ENCODE data around the gene TMEM191C.
"Not testable (repeated sequence)": the region's sequence is repeated elsewhere in the genome, so short reads cannot be mapped to it uniquely, and the experiment has no call there.

Gene TMEM191C

GRCh38 chr22:21441170-21441569 is 26.0 kb upstream of the TMEM191C start:
- not testable (repeated sequence) for H3K4me3 ChIP-seq (ENCODE audit: low read length); H3K9ac ChIP-seq (ENCODE audit: low read length)

DNA sequence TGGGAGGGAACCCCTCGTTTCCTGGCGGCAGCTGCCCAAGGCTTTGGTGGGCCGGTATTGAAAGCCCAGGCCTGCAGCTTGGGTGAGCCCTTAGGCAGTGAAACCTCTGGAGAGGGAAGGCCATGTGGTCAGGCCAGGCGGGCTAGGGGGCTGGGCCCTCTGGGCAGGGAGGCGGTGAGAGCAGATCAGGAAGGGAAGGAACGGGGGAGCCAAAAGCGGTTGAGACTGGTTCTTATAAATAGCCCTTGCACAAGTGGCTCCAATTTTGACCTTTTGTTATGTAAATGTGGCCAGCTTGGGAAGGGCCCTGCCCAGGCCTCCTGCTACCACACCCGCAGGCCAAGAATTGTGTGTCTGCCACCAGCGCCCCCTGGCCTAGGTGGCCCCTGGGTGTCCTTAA is 25.1 kb upstream of the TMEM191C start:
- not testable (repeated sequence) for H3K9ac ChIP-seq (ENCODE audit: low read length); H3K4me3 ChIP-seq (ENCODE audit: low read length); H3K27me3 ChIP-seq (ENCODE audit: control insufficient read depth, insufficient read depth, low read length); H3K27ac ChIP-seq (ENCODE audit: low read length); H3K9me3 ChIP-seq (ENCODE audit: control insufficient read depth, low read depth, low read length); H3K4me1 ChIP-seq (ENCODE audit: control insufficient read depth, low read depth, low read length)
- peaks cover 12% of the 10 kb centered on the region for H3K36me3 ChIP-seq (ENCODE audit: control insufficient read depth, low read depth, low read length)

More at GRCh38 chr22:21441170-21441569, 26.0 kb upstream of the TMEM191C start:
- H3K9me3 ChIP-seq (ENCODE audit: control insufficient read depth, low read depth, low read length); H3K4me1 ChIP-seq (ENCODE audit: control insufficient read depth, low read depth, low read length); H3K27ac ChIP-seq (ENCODE audit: low read length); H3K36me3 ChIP-seq (ENCODE audit: control insufficient read depth, low read depth, low read length); H3K27me3 ChIP-seq (ENCODE audit: control insufficient read depth, insufficient read depth, low read length): not testable (repeated sequence)

DNA sequence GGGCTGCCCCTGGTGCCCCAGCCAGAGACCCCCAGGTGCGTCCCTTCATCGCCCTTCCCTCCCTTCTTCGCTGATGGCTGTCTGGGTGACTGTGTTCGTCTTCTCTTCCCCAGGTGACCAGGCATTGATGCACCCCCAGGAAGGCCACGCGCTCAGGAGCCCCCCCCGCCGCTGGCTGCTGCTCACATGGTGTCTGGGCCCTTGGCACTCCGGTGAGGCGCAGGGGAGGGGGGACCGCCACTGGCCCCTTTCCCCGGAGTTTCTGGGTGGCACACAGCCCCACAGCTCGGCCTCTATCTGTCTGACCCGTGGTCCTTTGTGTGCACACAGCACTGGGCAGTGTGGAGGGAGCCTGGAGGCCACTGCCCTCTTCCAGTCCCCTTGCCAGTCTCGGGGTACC is 24.5 kb upstream of the TMEM191C start:
- not testable (repeated sequence) for H3K4me1 ChIP-seq (ENCODE audit: control insufficient read depth, low read depth, low read length); H3K9ac ChIP-seq (ENCODE audit: low read length); H3K27me3 ChIP-seq (ENCODE audit: control insufficient read depth, insufficient read depth, low read length); H3K4me3 ChIP-seq (ENCODE audit: low read length); H3K27ac ChIP-seq (ENCODE audit: low read length); H3K9me3 ChIP-seq (ENCODE audit: control insufficient read depth, low read depth, low read length)
- H3K36me3 ChIP-seq (ENCODE audit: control insufficient read depth, low read depth, low read length), result peaks cover 12% of the 10 kb centered on the region

DNA sequence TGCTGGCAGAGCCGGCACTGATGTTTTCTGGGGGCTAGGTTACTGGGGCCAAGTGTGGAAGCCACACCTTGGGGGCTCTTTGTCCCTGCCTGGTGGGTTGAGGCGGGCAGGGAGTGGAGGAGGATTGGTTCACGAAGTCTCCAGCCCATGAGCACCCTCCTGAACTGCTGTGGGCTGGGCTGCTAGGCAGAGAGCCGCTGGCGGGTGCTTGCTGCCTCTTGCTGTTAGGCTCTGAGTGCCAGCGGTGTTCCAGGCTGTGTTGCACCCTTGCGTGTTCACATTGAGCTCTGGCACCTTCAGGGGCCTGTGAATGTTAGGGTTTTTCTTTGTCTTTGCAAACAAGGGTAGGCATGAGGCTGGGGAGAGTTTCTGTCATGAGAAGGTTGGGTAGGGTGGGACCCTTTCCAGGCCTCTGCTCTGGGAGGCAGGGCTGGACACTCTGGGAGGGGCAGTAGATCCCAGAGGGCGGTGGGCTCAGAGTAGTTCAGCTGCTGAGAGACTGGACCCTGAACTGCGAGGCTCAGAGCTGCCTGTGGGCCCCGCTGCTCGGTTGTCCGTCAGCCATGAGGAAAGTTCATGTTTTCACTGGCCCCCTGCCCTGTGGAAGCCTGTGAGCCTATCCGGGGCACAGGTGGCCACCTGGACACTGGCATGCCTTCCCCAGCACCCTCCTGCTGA is 24.0 kb upstream of the TMEM191C start:
- H3K4me1 ChIP-seq (ENCODE audit: control insufficient read depth, low read depth, low read length), result peaks cover 6% of the 10 kb centered on the region
- no peak overlapping the region for H3K9ac ChIP-seq (ENCODE audit: low read length)
- H3K27me3 ChIP-seq (ENCODE audit: control insufficient read depth, insufficient read depth, low read length), result no peaks in the 10 kb centered on the region
- no peak overlapping the region for H3K27ac ChIP-seq (ENCODE audit: low read length)
- H3K36me3 ChIP-seq (ENCODE audit: control insufficient read depth, low read depth, low read length), result peaks cover 12% of the 10 kb centered on the region
- no peaks in the 10 kb centered on the region for H3K9me3 ChIP-seq (ENCODE audit: control insufficient read depth, low read depth, low read length)
- H3K4me3 ChIP-seq (ENCODE audit: low read length), result no peak overlapping the region

- no peak overlapping the region for H3K9ac ChIP-seq (ENCODE audit: low read length)
- H3K9me3 ChIP-seq (ENCODE audit: control insufficient read depth, low read depth, low read length), result no peaks in the 10 kb centered on the region
- H3K4me3 ChIP-seq (ENCODE audit: low read length), result no peak overlapping the region
- peaks cover 12% of the 10 kb centered on the region for H3K36me3 ChIP-seq (ENCODE audit: control insufficient read depth, low read depth, low read length)
- H3K27me3 ChIP-seq (ENCODE audit: control insufficient read depth, insufficient read depth, low read length), result no peaks in the 10 kb centered on the region
- peaks cover 6% of the 10 kb centered on the region for H3K4me1 ChIP-seq (ENCODE audit: control insufficient read depth, low read depth, low read length)
- no peak overlapping the region for H3K27ac ChIP-seq (ENCODE audit: low read length)
Measured at GRCh38 chr22:21443735-21444421, 23.3 kb upstream of the TMEM191C start.

- H3K36me3 ChIP-seq (ENCODE audit: control insufficient read depth, low read depth, low read length), result peaks cover 12% of the 10 kb centered on the region
- H3K9ac ChIP-seq (ENCODE audit: low read length), result no peak overlapping the region
- no peak overlapping the region for H3K27ac ChIP-seq (ENCODE audit: low read length)
- no peaks in the 10 kb centered on the region for H3K27me3 ChIP-seq (ENCODE audit: control insufficient read depth, insufficient read depth, low read length)
- H3K4me1 ChIP-seq (ENCODE audit: control insufficient read depth, low read depth, low read length), result peaks cover 6% of the 10 kb centered on the region
- H3K4me3 ChIP-seq (ENCODE audit: low read length), result no peak overlapping the region
- no peaks in the 10 kb centered on the region for H3K9me3 ChIP-seq (ENCODE audit: control insufficient read depth, low read depth, low read length)
Measured at GRCh38 chr22:21444701-21445436, 22.3 kb upstream of the TMEM191C start.

GRCh38 chr22:21445437-21446127 is 21.6 kb upstream of the TMEM191C start:
- H3K36me3 ChIP-seq (ENCODE audit: control insufficient read depth, low read depth, low read length), result peaks cover 12% of the 10 kb centered on the region
- H3K9ac ChIP-seq (ENCODE audit: low read length), result no peak overlapping the region
- no peak overlapping the region for H3K27ac ChIP-seq (ENCODE audit: low read length)

GRCh38 chr22:21446128-21446826 is 20.9 kb upstream of the TMEM191C start:
- no peaks in the 10 kb centered on the region for H3K9me3 ChIP-seq (ENCODE audit: control insufficient read depth, low read depth, low read length)
- H3K27me3 ChIP-seq (ENCODE audit: control insufficient read depth, insufficient read depth, low read length), result no peaks in the 10 kb centered on the region
- peaks cover 6% of the 10 kb centered on the region for H3K4me1 ChIP-seq (ENCODE audit: control insufficient read depth, low read depth, low read length)
- no peak overlapping the region for H3K9ac ChIP-seq (ENCODE audit: low read length)
- H3K27ac ChIP-seq (ENCODE audit: low read length), result no peak overlapping the region
- H3K4me3 ChIP-seq (ENCODE audit: low read length), result no peak overlapping the region
- H3K36me3 ChIP-seq (ENCODE audit: control insufficient read depth, low read depth, low read length), result peaks cover 12% of the 10 kb centered on the region

More at GRCh38 chr22:21445437-21446127, 21.6 kb upstream of the TMEM191C start:
- H3K4me3 ChIP-seq (ENCODE audit: low read length), result no peak overlapping the region
- H3K4me1 ChIP-seq (ENCODE audit: control insufficient read depth, low read depth, low read length), result peaks cover 6% of the 10 kb centered on the region
- H3K9me3 ChIP-seq (ENCODE audit: control insufficient read depth, low read depth, low read length), result no peaks in the 10 kb centered on the region
- H3K27me3 ChIP-seq (ENCODE audit: control insufficient read depth, insufficient read depth, low read length), result no peaks in the 10 kb centered on the region

DNA sequence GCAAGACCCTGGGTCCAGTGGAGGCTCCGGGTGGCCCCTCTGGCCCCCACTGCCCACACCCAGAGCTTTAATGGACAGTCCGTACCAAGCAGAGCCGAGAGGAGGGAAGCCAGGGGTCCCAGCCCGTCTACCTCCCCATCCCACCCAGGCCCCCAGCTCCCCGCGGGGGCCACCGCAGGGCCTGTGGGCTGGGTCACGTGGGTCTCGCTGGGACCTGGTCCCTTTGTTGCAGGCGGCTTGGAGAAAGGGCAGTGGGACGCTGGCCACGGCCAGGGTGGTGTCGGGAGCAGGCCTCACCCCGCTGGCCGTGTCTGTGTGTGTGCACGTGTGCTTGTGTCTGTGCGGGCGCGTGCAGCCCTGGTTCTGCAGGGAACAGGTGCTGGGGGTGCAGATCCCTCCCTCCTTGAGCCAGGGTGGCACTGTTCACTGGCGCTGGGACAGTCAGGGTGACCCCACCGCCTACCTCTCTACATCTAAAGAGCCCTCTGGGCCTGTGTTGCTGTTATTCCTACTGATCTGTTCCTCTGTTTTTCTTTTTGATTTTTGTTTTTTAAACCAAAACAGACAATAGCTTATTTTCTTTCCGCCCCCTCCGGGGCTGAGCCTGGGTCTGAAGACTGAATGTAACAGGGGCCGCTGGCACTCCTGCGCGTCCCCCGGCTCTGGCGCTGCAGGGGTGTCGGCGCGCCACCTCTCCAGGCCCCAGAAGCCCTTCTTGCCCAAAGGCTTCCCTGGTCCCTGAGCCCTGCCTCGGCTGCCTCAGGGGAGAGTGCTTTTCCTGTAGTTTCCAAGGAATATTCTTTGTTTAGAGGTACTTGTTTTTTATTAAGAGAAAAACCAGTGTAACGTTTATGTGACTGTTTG is 20.1 kb upstream of the TMEM191C start:
- no peaks in the 10 kb centered on the region for H3K27me3 ChIP-seq (ENCODE audit: control insufficient read depth, insufficient read depth, low read length)
- no peaks in the 10 kb centered on the region for H3K9me3 ChIP-seq (ENCODE audit: control insufficient read depth, low read depth, low read length)
- H3K36me3 ChIP-seq (ENCODE audit: control insufficient read depth, low read depth, low read length), result peaks cover 12% of the 10 kb centered on the region
- no peak overlapping the region for H3K27ac ChIP-seq (ENCODE audit: low read length)
- peaks cover 6% of the 10 kb centered on the region for H3K4me1 ChIP-seq (ENCODE audit: control insufficient read depth, low read depth, low read length)
- H3K4me3 ChIP-seq (ENCODE audit: low read length), result no peak overlapping the region
- H3K9ac ChIP-seq (ENCODE audit: low read length), result no peak overlapping the region

- no peak overlapping the region for H3K9ac ChIP-seq (ENCODE audit: low read length)
- no peak overlapping the region for H3K4me3 ChIP-seq (ENCODE audit: low read length)
- H3K9me3 ChIP-seq (ENCODE audit: control insufficient read depth, low read depth, low read length), result no peaks in the 10 kb centered on the region
- H3K36me3 ChIP-seq (ENCODE audit: control insufficient read depth, low read depth, low read length), result peaks cover 12% of the 10 kb centered on the region
- no peaks in the 10 kb centered on the region for H3K27me3 ChIP-seq (ENCODE audit: control insufficient read depth, insufficient read depth, low read length)
- H3K4me1 ChIP-seq (ENCODE audit: control insufficient read depth, low read depth, low read length), result peaks cover 6% of the 10 kb centered on the region
- no peak overlapping the region for H3K27ac ChIP-seq (ENCODE audit: low read length)
Measured at GRCh38 chr22:21447694-21448402, 19.3 kb upstream of the TMEM191C start.

All from iPS-18a (cell line).